HepG2 (cell line): Measurements from ENCODE around the gene GPR155. TPM values are rescaled to one million over a fixed set of nuclear protein-coding genes. Genes with fewer than 3 reads are reported as not detected.

Experiments
- FLYWCH1 ChIP-seq: sonication (generic); formaldehyde crosslinking; IDR thresholded peaks from 2 replicates; pipeline ENCODE4 v1.8.1; 2023; ENCODE audit warnings: mild to moderate bottlenecking, missing genetic modification reagents
- FOXA1 ChIP-seq, 2 experiments: fragments of 450-650 bp in 1 of 2; sonication (generic) in 1 of 2; formaldehyde crosslinking in 1 of 2; IDR thresholded peaks; 2 replicates each; pipeline versions ENCODE4 v1.4.0 to v1.6.1; 2016 to 2020; ENCODE audit warnings: missing genetic modification reagents in 1 of 2
- GABPA ChIP-seq, 2 experiments: IDR thresholded peaks; 2 replicates each; pipeline ENCODE4 v1.6.1; 2011 to 2016; ENCODE audit warnings: low read depth in 2 of 2, low read length in 1 of 2, missing biosample characterization in 1 of 2, missing genetic modification characterization in 1 of 2
- KDM1A ChIP-seq: IDR thresholded peaks from 2 replicates; pipeline ENCODE4 v1.6.1; 2016; ENCODE audit warnings: missing compliant biosample characterization
- MED8 ChIP-seq: sonication (generic); formaldehyde crosslinking; IDR thresholded peaks from 2 replicates; pipeline ENCODE4 v1.8.1; 2023; ENCODE audit warnings: mild to moderate bottlenecking, missing genetic modification reagents; ENCODE audit not compliant: insufficient replicate concordance
- NFE2 ChIP-seq: sonication (generic); formaldehyde crosslinking; IDR thresholded peaks from 2 replicates; pipeline ENCODE4 v1.4.0; 2020; ENCODE audit warnings: missing genetic modification reagents
- PHF8 ChIP-seq: sonication (generic); formaldehyde crosslinking; IDR thresholded peaks from 2 replicates; pipeline ENCODE4 v1.5.0; 2020; ENCODE audit warnings: missing genetic modification reagents
- POLR2A ChIP-seq, 2 experiments: IDR thresholded peaks; 2 replicates each; pipeline ENCODE4 v1.6.1; 2011; ENCODE audit warnings: low read depth in 2 of 2, low read length in 2 of 2, mild to moderate bottlenecking in 1 of 2, moderate library complexity in 1 of 2; ENCODE audit not compliant: insufficient read depth in 1 of 2
- SAFB2 ChIP-seq: sonication (generic); formaldehyde crosslinking; IDR thresholded peaks from 2 replicates; pipeline ENCODE4 v1.5.1; 2020; ENCODE audit warnings: missing genetic modification reagents, low read depth, mild to moderate bottlenecking, borderline replicate concordance
- SALL1 ChIP-seq: sonication (generic); formaldehyde crosslinking; IDR thresholded peaks from 2 replicates; pipeline ENCODE4 v1.8.0; 2022; ENCODE audit warnings: mild to moderate bottlenecking, missing genetic modification reagents
- SCMH1 ChIP-seq: sonication (generic); formaldehyde crosslinking; IDR thresholded peaks from 2 replicates; pipeline ENCODE4 v1.9.0; 2021; ENCODE audit warnings: missing genetic modification reagents, mild to moderate bottlenecking, borderline replicate concordance
- SIN3A ChIP-seq: IDR thresholded peaks from 2 replicates; pipeline ENCODE4 v1.6.1; 2011; ENCODE audit warnings: low read depth, mild to moderate bottlenecking, control low read depth, low read length, borderline replicate concordance
- ZFP1 ChIP-seq: IDR thresholded peaks from 2 replicates; pipeline ENCODE4 v1.6.1; 2016
- ZNF256 ChIP-seq: sonication (generic); formaldehyde crosslinking; conservative IDR thresholded peaks from 2 replicates; pipeline ENCODE4 v1.4.0; 2020; ENCODE audit warnings: missing genetic modification reagents
- ZNF841 ChIP-seq: sonication (generic); formaldehyde crosslinking; IDR thresholded peaks from 2 replicates; pipeline ENCODE4 v1.8.1; 2023; ENCODE audit warnings: missing genetic modification reagents, borderline replicate concordance
- polyA plus RNA-seq, 8 experiments: library from polyadenylated mRNA; depleted of rRNA in 3 of 8; stranded (reverse) in 7 of 8; unstranded in 1 of 8; fragments of >200 nt; fragmentation: Illumina TruSeq in 4 of 8; extraction: Trizol in 4 of 8; gene quantifications; 2 replicates each; pipeline versions ENCODE4 v1.2.1 to v1.2.3, GENCODE V29; 2011 to 2016; ENCODE audit warnings: low read depth in 4 of 8, missing spikeins in 1 of 8, mixed read lengths in 1 of 8; ENCODE audit not compliant: insufficient read depth in 1 of 8
- total RNA-seq, 5 experiments: library from RNA; depleted of rRNA; stranded (reverse); fragments of >200 nt; fragmentation: Illumina TruSeq; extraction: Trizol; gene quantifications; 2 replicates each; pipeline ENCODE4 v1.2.3, GENCODE V29; 2016; ENCODE audit warnings: low read depth in 1 of 5
- TF ChIP-seq, protein P1 (sequence below): sonication (generic); formaldehyde crosslinking; IDR thresholded peaks from 2 replicates; pipeline ENCODE4 v1.5.1; 2020; ENCODE audit warnings: missing genetic modification reagents, mild to moderate bottlenecking, borderline replicate concordance
- TF ChIP-seq, protein P2 (sequence below): IDR thresholded peaks from 2 replicates; pipeline ENCODE4 v1.6.1; 2012; ENCODE audit warnings: low read length, improper control_type of control experiment
- TF ChIP-seq, protein P3 (sequence below): sonication (generic); formaldehyde crosslinking; IDR thresholded peaks from 2 replicates; pipeline ENCODE4 v1.8.0; 2022; ENCODE audit warnings: missing genetic modification reagents, low read depth, mild to moderate bottlenecking, borderline replicate concordance
- TF ChIP-seq, protein P4 (sequence below): sonication (generic); formaldehyde crosslinking; IDR thresholded peaks from 2 replicates; pipeline ENCODE4 v1.5.0; 2020; ENCODE audit warnings: mild to moderate bottlenecking, missing genetic modification reagents, borderline replicate concordance

GPR155 gene
- total and polyA plus RNA-seq, 2 of the 13 experiments (the other 11 are each of a cell fraction or from before 2014, with no cell fraction given) = 0.15 to 0.49 TPM

DNA sequence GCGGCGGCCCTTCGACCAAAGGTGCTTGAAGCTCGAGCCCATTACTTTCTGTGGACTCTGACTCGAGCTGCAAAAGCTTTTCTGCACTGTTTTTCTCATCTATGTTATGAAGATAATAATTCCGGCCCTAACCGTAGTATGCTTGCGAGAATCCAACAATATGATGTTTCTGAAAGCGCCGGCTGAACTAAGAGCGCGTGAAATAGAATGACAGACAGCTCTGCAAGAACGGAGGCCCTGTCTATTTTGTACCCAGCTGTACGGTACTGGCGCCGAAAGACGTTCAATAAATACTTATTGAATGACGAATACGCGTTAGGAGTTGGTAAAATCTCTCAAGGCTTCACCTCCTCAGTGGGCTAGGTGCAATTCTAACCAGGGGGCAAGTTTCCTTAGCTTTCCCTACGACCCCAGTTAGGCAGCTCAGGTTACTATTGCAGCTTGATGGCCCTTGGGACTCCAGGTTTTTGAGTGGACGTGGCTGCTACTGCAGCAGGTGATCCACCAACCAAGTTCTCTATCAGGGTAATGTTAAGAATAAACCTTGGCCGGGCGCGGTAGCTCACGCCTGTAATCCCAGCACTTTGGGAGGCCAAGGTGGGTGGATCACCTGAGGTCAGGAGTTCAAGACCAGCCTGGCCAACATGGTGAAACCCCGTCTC is 90.7 kb downstream of the GPR155 start (continued):
- TF ChIP-seq, protein P1, sequence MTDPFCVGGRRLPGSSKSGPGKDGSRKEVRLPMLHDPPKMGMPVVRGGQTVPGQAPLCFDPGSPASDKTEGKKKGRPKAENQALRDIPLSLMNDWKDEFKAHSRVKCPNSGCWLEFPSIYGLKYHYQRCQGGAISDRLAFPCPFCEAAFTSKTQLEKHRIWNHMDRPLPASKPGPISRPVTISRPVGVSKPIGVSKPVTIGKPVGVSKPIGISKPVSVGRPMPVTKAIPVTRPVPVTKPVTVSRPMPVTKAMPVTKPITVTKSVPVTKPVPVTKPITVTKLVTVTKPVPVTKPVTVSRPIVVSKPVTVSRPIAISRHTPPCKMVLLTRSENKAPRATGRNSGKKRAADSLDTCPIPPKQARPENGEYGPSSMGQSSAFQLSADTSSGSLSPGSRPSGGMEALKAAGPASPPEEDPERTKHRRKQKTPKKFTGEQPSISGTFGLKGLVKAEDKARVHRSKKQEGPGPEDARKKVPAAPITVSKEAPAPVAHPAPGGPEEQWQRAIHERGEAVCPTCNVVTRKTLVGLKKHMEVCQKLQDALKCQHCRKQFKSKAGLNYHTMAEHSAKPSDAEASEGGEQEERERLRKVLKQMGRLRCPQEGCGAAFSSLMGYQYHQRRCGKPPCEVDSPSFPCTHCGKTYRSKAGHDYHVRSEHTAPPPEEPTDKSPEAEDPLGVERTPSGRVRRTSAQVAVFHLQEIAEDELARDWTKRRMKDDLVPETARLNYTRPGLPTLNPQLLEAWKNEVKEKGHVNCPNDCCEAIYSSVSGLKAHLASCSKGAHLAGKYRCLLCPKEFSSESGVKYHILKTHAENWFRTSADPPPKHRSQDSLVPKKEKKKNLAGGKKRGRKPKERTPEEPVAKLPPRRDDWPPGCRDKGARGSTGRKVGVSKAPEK = no peak
- TF ChIP-seq, protein P2, sequence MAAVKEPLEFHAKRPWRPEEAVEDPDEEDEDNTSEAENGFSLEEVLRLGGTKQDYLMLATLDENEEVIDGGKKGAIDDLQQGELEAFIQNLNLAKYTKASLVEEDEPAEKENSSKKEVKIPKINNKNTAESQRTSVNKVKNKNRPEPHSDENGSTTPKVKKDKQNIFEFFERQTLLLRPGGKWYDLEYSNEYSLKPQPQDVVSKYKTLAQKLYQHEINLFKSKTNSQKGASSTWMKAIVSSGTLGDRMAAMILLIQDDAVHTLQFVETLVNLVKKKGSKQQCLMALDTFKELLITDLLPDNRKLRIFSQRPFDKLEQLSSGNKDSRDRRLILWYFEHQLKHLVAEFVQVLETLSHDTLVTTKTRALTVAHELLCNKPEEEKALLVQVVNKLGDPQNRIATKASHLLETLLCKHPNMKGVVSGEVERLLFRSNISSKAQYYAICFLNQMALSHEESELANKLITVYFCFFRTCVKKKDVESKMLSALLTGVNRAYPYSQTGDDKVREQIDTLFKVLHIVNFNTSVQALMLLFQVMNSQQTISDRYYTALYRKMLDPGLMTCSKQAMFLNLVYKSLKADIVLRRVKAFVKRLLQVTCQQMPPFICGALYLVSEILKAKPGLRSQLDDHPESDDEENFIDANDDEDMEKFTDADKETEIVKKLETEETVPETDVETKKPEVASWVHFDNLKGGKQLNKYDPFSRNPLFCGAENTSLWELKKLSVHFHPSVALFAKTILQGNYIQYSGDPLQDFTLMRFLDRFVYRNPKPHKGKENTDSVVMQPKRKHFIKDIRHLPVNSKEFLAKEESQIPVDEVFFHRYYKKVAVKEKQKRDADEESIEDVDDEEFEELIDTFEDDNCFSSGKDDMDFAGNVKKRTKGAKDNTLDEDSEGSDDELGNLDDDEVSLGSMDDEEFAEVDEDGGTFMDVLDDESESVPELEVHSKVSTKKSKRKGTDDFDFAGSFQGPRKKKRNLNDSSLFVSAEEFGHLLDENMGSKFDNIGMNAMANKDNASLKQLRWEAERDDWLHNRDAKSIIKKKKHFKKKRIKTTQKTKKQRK = no peak
- TF ChIP-seq KDM1A (CRISPR knock-in tag) (no peak), SALL1 (0 out of 2 replicates have a peak, but pooled peaks have one; percentile 26), FLYWCH1 (CRISPR knock-in tag) (peak; percentile 66; the same call in 1 of the 2 replicates), ZNF841 (CRISPR knock-in tag) (no peak), PHF8 (CRISPR knock-in tag) (no peak), ZFP1 (peak; percentile 99), SIN3A (peak; percentile 11; the same call in 1 of the 2 replicates), MED8 (CRISPR knock-in tag) (no peak), POLR2A (IDR thresholded peaks at IDR 0.05; ENCODE audit: insufficient read depth in 1 of 2, low read depth in 2 of 2, low read length in 2 of 2) (no peak), SCMH1 (CRISPR knock-in tag) (no peak), ZNF256 (0 out of 2 replicates have a peak, but pooled peaks have one; percentile 17), NFE2 (CRISPR knock-in tag) (no peak), FOXA1 (IDR thresholded peaks at IDR 0.05) (no peak), FOXA1 (CRISPR knock-in tag; IDR thresholded peaks at IDR 0.05) (no peak), SAFB2 (CRISPR knock-in tag) (no peak), GABPA (IDR thresholded peaks at IDR 0.05; ENCODE audit: low read depth, low read length) (no peak), GABPA (CRISPR knock-in tag; IDR thresholded peaks at IDR 0.05; ENCODE audit: low read depth) (no peak)
- TF ChIP-seq, protein P3, sequence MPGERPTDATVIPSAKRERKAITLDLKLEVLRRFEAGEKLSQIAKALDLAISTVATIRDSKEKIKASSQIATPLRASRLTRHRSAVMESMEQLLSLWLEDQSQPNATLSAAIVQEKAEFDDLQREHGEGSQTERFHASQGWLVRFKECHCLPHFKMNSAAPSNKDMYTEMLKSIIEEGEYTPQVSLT (CRISPR knock-in tag) = peak; percentile 35; the same call in 1 of the 2 replicates
- TF ChIP-seq, protein P4, sequence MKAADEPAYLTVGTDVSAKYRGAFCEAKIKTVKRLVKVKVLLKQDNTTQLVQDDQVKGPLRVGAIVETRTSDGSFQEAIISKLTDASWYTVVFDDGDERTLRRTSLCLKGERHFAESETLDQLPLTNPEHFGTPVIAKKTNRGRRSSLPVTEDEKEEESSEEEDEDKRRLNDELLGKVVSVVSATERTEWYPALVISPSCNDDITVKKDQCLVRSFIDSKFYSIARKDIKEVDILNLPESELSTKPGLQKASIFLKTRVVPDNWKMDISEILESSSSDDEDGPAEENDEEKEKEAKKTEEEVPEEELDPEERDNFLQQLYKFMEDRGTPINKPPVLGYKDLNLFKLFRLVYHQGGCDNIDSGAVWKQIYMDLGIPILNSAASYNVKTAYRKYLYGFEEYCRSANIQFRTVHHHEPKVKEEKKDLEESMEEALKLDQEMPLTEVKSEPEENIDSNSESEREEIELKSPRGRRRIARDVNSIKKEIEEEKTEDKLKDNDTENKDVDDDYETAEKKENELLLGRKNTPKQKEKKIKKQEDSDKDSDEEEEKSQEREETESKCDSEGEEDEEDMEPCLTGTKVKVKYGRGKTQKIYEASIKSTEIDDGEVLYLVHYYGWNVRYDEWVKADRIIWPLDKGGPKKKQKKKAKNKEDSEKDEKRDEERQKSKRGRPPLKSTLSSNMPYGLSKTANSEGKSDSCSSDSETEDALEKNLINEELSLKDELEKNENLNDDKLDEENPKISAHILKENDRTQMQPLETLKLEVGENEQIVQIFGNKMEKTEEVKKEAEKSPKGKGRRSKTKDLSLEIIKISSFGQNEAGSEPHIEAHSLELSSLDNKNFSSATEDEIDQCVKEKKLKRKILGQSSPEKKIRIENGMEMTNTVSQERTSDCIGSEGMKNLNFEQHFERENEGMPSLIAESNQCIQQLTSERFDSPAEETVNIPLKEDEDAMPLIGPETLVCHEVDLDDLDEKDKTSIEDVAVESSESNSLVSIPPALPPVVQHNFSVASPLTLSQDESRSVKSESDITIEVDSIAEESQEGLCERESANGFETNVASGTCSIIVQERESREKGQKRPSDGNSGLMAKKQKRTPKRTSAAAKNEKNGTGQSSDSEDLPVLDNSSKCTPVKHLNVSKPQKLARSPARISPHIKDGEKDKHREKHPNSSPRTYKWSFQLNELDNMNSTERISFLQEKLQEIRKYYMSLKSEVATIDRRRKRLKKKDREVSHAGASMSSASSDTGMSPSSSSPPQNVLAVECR (CRISPR knock-in tag) = peak; percentile 84; the same call in 1 of the 2 replicates
